Astrocyte of the cerebellum (primary cell): Measurements from ENCODE around the gene RET.

Source experiments
- DNase-seq: peaks from one replicate; pipeline ENCODE4 v3.0.0-alpha.2; 2011; ENCODE audit warnings: low read depth
- H3K4me3 ChIP-seq: 2 replicates; pipeline ENCODE4 v1.5.1; 2011; ENCODE audit warnings: mild to moderate bottlenecking, low read depth, low read length, moderate library complexity
- in situ Hi-C: cut with HindIII; loops from 2 replicates; pipeline ENCODE4 v1.10.0; 2017; ENCODE audit warnings: low sequenced_read_pairs
- TF ChIP-seq, protein P1 (sequence below): IDR thresholded peaks from 2 replicates; pipeline ENCODE4 v1.5.1; 2012; ENCODE audit warnings: low read length, low read depth, moderate library complexity, mild to moderate bottlenecking; ENCODE audit errors: missing control alignments

Gene RET

DNA sequence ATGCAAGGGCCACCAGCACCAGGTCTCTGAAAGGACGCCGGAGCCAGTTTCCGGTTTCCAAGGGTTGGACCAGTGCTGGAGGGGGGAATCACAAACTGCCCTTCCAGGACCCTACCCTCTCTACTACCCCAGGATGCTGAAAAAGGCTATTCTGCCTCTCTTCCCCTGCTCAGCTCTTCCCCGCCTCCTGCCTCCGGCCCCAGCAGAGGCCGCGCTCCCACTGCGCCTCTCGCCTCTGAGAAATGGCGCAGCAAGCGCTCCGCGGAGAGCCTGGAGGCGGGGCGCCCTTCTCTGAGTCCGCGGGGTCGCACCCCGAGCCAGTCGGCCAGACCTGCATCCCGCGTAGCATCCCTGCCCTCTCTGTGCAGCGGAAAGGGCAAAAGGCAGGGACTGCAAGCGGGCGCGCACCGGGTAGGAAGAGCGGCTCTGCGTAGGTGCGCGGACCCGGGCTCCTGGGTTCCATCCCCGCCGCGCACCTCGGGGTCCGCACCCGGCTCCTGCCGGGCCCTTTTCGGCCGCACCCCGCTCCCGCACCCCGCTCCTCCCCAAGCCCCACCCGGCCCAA, 476 bp upstream of the RET start:
- H3K4me3 ChIP-seq = peak overlapping the region; percentile 28
- in situ Hi-C loops = no loop called here
- TF ChIP-seq, protein P1, sequence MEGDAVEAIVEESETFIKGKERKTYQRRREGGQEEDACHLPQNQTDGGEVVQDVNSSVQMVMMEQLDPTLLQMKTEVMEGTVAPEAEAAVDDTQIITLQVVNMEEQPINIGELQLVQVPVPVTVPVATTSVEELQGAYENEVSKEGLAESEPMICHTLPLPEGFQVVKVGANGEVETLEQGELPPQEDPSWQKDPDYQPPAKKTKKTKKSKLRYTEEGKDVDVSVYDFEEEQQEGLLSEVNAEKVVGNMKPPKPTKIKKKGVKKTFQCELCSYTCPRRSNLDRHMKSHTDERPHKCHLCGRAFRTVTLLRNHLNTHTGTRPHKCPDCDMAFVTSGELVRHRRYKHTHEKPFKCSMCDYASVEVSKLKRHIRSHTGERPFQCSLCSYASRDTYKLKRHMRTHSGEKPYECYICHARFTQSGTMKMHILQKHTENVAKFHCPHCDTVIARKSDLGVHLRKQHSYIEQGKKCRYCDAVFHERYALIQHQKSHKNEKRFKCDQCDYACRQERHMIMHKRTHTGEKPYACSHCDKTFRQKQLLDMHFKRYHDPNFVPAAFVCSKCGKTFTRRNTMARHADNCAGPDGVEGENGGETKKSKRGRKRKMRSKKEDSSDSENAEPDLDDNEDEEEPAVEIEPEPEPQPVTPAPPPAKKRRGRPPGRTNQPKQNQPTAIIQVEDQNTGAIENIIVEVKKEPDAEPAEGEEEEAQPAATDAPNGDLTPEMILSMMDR = no peak
- no peak for DNase-seq

DNA sequence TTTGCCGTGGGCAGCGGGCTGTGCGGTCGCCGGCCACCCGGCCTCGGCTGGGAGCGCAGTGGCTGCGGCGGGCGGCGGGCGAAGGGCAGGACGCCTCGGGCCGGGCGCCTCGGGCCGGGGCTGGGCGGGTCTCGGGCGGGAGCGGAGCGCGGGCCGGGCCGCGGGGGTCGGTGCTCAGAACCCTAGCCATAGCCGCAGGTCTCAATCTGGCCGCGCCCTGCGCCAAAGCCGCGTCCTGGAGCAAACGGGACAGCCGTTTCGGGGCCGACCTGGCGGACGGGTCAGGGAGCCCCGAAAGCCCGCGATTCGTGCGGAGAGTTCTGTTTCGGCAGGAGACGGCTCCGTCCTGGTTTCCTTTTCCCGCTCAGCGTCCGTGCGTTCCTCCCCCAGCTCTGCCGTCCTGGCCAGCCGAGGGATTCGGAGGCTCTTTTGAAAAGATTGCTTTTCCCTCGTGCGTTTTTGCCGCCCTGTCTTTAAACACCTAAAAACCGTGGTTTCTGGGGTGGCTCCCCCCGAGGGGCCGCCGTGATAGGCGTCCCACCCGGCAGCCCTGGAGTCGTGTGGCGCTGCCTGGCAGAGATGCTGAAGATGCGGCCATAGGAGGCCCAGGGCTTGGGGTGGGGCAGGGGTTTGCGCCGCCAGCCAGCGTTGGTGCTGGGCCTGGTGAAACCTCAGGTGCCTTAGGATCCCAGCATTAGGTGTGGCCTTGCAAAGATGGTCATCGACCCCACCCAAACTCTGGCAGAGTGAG, 727 bp downstream of the RET start:
- DNase-seq = no peak
- in situ Hi-C loops = no loop called here
- TF ChIP-seq, protein P1 = no peak
- H3K4me3 ChIP-seq = peak overlapping the region; percentile 26

DNA sequence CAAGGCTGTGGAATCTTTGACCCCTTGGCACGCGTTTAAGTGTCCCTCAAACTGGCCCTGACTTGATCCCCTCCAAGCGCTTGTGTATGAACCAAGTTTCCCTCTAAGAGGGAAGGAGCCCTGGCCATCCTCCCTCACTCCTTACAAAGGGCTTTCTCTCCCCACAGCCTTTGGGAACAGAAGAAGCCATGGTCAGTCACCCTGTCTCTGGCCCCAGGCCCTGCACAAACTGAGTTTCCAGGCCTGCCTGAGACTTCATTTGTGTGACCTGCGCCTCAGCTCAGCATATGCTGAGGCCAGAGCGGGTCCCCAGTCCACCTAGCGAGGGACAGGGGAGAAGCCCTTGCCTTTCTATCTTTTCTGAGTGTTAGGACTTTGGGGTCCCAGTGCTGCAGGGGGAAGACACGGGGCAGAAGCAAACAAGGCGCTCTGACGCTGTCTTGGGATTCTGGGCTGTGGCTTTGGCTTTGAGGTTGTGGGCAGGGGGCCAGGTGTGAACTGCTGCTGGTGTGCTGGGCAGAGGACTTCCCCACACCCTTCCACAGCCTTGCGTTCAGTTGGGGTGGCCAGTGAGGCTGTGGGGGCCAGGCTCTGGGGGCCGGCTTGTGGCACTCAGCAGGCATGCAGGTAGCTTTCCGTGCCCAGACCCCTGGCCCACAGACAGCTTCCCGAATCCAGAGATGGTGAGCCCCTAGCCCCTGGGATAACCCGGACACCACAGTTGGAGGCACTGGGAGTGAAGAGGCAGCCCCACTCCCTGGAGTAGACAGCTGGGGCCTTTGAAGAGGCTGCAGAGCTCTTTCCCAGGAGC, 1.5 kb downstream of the RET start:
- TF ChIP-seq, protein P1 = no peak
- in situ Hi-C loops = no loop called here
- no peak overlapping the region for H3K4me3 ChIP-seq
- DNase-seq = no peak

DNA sequence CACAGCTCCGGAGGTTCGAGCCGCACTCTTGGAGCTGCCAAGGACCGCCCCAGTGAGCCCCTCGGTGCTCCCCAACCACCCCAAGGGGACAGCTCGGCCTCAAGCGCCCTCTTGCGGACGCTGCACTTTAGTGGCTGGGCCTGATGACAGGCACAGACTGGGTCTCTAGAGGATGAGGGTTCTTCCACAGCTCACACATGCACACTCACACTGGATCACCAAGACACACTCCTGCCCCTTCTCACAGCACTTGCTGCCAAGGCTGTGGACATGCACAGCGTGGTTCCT, 2.1 kb downstream of the RET start:
- TF ChIP-seq, protein P1 = peak; percentile 46
- no peak for DNase-seq
- in situ Hi-C loops = no loop called here
- no peak overlapping the region for H3K4me3 ChIP-seq

DNA sequence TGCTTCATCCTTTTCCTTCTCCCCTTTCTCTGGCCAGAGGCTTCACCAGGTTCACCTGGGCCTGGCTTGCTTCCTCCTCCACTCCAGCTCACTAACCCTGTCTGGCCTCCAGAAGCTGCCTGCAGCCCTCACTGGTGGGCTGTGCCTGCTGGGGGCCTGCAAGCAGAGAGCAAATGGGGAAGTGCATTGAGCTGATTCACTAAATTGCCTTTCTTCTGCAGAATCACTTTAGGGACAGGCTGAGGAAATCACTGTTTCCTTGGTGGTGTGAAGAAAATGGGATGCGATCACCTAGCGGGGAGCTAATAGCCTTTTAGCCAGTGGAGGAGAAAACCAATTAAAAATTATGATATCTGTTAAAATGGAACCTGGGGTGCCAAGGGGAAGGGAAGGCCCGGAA, 3.0 kb downstream of the RET start:
- TF ChIP-seq, protein P1 = no peak
- in situ Hi-C loops = no loop called here
- DNase-seq = no peak
- H3K4me3 ChIP-seq = no peak overlapping the region

DNA sequence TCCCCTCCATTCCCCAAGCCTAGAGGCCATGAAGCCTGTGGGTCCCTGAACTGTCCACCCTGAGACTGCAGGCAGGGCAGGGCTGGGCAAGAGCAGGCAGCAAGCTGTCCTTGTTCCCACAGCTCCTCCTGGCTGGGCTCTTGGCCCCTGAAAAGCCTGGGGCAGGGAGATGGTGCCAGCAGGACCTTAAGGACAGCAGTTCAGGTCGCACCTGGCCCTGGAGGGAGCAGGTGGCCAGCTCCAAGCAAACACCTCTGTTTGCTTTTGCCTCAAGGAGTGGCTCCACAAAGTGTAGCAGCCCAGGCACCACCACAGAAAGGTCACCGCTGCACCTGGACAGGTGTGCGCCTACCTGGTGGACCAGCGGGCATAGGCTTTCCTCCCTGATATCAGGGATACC, 5.2 kb downstream of the RET start:
- H3K4me3 ChIP-seq = no peak overlapping the region
- in situ Hi-C loops = no loop called here
- DNase-seq = no peak
- TF ChIP-seq, protein P1 = no peak
